GM21529 (cell line): ENCODE measurements around the gene AGPAT1.

ENCODE experiments used
- ATAC-seq: cut with Tn5 transposase; IDR thresholded peaks from one replicate; pipeline ENCODE4 v1.9.1; 2021; ENCODE audit not compliant: unreplicated experiment

AGPAT1 gene

GRCh38 chr6:32173051-32173727 lies 2.7 kb downstream of the AGPAT1 start:
- ATAC-seq: no peak

- ATAC-seq: no peak
These were observed 4.7 kb downstream of the AGPAT1 start for GRCh38 chr6:32171234-32171633.

- ATAC-seq: no peak
These were observed 5.6 kb downstream of the AGPAT1 start for GRCh38 chr6:32170294-32170693.

- no peak for ATAC-seq
These were observed 6.9 kb downstream of the AGPAT1 start for GRCh38 chr6:32168807-32169591.

- no peak for ATAC-seq
These were observed 7.5 kb downstream of the AGPAT1 start for GRCh38 chr6:32168350-32168749.

- ATAC-seq: no peak
These were observed 8.1 kb downstream of the AGPAT1 start for GRCh38 chr6:32167761-32168262.

- ATAC-seq: no peak
These were observed 8.6 kb downstream of the AGPAT1 start for GRCh38 chr6:32167154-32167760.

- ATAC-seq: no peak
These were observed 9.3 kb downstream of the AGPAT1 start for GRCh38 chr6:32166411-32167061.

GRCh38 chr6:32164295-32164694 lies 11.6 kb downstream of the AGPAT1 start, which contains the start of gene EGFL8:
Gene EGFL8 (plus strand): TSS chr6:32164595. CDS start chr6:32166166, 1,571 bp downstream.
- no peak for ATAC-seq

- ATAC-seq: no peak
These were observed 12.2 kb downstream of the AGPAT1 start for GRCh38 chr6:32163559-32164258.

- ATAC-seq: no peak
These were observed 17.8 kb downstream of the AGPAT1 start for GRCh38 chr6:32158052-32158451.

- ATAC-seq: no peak
These were observed 19.0 kb downstream of the AGPAT1 start for GRCh38 chr6:32156891-32157290.

GRCh38 chr6:32154514-32155161 lies 21.2 kb downstream of the AGPAT1 start:
- peak; percentile 75 for ATAC-seq

- peak; percentile 41 for ATAC-seq
These were observed 22.0 kb downstream of the AGPAT1 start, which contains the start of gene PPT2 for GRCh38 chr6:32153564-32154513. Gene PPT2 (plus strand): TSS chr6:32154141. CDS start chr6:32154595, 454 bp downstream.

GRCh38 chr6:32152769-32153563 lies 22.9 kb downstream of the AGPAT1 start:
- ATAC-seq: no peak

GRCh38 chr6:32151863-32152768 lies 23.8 kb downstream of the AGPAT1 start, which contains the start of gene PRRT1:
Gene PRRT1 (minus strand): TSS chr6:32151939. CDS start chr6:32151827, 112 bp downstream.
- no peak for ATAC-seq
